Umbilical cord (tissue), 2 donors: ENCODE data around the gene ZNF710. TPM values are rescaled to one million over a fixed set of nuclear protein-coding genes. Genes with fewer than 3 reads are reported as not detected.

Experiments used
- DNase-seq: peaks from one replicate; pipeline ENCODE4 v3.0.0-alpha.2; 2015; ENCODE audit warnings: low spot score
- total RNA-seq: library from RNA; depleted of rRNA; stranded (reverse); fragments of >200 nt; gene quantifications from one replicate; pipeline ENCODE4 v1.2.3, GENCODE V29; 2014; ENCODE audit warnings: low replicate concordance; ENCODE audit not compliant: insufficient read depth

Gene ZNF710
- total RNA-seq, 1 donor from 2014 or later = 9.4 TPM

DNA sequence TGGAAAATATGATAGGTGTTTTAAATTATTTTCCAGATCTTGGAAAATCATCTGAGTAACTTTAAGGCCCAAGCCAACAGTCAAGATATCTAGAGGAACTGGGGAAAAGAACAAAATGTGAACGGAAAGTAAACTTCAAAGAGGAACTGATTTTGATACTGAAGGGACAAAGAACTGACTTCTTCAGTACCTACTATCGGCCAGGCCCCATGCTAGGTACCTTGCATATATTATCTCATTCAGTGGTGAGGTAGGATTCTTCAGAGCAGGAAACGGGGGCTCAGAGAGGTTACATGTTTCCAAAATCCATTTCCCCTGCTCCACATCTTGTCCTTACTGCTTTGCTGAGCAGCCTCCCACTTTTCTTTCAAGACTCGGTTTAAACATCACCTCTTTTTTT, 9.8 kb upstream of the ZNF710 start:
- no peak for DNase-seq

DNA sequence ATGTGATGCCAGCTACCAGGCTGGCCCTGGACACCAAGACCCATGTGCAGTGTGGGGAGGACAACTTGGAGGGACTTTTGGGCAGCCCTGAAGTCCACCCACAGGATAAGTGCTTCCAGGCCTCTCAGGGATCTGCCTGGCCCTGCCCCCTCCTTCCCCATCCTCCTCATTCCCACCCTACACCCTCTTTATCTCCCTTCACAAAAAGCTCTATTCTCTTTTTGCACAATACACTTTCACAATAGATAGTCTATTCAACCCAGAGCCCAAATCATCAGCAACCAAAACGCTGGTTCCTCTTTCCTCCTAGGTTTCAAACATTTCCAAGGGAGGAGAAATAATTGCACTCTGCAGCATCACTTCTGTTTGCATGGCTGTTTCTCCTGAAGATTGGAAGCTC, 7.8 kb upstream of the ZNF710 start:
- DNase-seq = no peak

DNA sequence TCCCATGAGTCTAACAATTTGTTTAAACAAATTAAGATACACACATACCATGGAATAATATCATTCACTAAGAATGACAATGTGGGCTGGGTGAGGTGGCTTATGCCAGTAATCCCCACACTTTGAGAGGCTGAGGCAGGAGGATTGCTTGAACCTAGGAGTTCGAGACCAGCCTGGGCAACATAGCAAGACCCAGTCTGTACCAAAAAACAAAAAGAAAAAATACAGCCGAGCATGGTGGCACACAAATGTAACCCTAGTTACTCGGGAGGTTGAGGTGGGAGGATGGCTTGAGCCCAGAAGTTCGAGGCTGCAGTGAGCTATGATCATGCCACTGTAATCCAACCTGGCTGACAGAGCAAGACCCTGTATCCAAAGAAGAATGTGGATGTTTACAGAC, 4.0 kb upstream of the ZNF710 start:
- no peak for DNase-seq

DNA sequence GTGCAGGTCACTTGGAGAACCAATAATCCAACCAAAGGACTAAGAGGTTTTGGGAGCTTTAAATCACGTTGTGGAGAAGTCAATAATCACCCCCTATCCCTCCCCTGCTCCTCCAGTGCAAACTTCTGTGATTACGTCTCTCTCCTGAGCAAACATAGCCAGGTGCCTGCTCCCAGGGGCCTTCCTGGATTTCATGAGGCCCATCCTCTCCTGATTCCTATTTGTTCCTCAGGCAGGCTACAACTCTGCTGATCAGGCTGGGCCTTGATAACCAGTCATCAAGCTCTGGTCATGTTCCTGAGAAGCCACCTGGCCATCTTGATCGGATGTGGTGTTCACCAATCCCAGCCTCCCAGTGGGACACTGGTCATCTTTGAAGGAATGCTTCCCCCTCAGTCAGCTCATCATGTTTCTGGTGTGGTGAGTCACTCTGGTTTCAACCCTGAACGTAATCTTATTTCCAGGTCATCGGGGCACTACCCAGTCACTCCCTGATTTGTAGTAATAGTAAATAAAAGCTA, 2.9 kb upstream of the ZNF710 start:
- no peak for DNase-seq

DNA sequence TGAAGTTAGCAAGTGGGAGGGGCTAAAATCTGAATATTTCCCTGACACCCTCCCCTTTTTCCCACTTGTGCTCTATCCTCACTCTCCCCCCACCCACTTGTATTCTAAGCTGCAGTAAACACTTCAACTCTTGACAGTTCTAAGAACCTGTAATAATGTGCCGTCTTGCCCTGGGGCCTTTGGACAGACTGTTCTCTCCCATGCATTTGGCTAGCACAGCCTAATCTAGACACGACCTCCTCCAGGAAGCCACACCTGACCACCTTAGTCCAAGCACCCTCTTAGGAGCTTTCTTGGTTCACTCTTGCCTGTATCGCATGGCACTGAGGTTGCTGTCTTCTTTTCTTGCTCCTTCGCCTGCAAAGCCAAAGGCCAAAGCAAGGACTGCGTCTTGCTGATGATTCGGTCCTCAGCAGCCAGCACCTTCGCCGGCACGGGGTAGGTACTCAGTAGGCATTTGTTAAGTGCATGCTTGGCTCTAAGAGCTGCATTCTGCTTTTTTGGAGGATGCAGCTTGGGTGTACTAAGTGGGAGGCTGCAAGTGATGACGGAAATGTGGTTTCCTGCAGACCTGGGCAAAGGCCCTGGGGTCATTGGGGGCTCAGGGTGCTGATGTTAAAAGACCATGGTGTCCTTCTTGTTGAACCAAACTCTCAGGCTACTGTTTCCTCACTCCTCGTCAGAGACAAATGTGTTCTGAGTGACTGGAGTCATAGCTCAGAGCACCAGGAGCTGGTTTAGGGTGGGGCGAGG, 2.0 kb upstream of the ZNF710 start:
- no peak for DNase-seq

DNA sequence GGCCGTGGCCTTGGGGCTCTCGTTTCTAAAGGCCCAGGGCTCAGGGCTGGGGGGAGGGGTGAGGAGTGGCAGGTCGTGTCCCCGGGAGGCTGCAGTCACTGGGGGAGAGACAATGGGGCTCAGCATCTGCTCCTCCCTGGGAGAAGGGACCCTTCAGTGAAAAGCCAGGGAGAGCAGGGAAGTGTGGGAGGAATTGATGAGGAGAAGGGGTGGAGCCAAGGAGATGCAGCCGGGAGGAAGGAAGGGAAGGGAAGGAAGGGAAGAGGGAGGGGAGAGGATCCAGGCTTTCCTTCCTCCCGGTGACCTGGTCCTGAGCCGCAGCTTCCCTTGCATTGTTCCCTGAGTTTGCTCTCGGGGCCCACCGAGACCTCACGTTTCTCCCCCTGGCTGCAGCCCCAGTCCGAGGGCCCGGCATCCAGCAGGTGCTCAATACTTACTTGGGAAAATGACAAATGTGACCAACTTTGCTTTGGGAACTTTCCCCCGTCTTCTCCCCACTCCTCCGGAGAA, 1.4 kb upstream of the ZNF710 start:
- peak; percentile 43 for DNase-seq

DNA sequence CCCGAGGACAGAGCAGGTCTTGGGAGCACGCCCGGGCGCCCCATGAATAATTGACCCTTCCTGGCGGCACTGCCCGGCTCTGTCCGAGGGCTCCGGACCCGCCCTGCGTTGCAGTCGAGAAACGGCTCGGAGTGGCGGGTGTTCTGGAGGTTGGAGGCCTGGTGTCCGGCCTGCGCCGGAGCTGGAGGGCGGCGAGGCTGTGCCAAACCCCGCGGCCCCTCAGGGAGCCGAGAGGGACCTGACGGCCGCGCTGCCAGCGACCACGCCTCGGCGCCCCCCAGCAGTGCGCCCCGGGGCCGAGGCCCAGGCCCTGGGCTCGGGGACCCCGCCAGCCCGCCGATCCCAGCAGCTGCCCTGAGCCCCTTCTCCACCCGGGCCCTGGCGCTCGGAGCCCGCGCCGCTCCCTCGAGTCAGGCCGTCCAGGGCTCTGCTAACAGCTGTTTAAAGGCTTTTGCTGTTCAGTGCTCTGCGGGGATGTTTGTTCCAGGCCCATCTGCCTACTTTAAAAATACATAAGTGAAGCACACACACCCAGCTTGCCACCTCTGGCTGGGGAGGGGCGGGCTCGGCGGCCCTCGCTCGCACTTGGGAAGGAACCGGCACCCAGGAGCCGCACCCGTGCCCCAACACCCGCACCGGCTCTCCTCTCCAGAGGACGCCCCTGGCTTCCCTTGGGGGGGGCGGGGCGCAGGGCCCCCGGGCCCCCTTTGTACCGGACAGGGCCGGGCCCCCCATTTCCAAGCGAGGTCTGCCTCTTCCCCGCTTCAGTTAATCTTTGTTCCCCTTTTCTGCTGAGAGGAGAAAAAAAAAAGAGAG, 730 bp upstream of the ZNF710 start:
- peak; percentile 41 for DNase-seq

DNA sequence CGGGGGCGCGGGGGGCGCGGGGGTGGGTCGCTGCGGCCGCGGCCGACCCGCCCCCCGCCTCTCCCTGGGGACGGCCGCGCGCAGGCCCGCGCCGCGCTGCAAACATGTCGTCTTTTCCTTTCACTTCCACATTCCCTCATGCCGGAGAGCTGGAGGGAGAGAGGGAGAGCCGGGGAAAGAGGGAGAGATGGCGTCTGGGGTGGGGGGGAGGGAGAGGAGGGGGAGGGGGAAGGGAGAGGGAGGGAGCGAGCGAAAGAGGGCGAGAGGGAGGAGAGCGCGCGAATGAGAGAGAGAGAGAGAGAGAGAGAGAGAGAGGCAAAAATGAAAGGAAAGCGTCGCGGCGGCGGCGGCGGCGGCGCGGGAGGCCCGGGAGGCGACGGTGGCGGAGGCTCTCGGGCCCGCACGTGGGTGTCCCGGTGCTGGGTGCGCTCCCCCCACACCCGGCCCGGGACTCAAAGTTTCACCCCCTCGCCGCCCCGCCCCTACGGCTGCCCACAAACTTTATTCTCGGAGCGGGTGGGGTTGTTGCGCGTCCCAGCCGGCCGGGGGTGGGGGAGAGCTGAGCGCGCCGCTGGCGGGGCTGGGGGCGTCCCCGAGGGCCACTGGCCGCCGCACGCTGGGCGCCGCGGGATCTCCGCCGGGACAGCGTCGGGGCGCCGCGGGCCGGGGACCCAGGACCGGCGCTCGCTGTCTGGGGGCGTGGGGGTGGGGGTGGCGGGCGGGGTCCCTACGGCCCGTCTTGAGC, 731 bp downstream of the ZNF710 start:
- DNase-seq = peak; percentile 64

DNA sequence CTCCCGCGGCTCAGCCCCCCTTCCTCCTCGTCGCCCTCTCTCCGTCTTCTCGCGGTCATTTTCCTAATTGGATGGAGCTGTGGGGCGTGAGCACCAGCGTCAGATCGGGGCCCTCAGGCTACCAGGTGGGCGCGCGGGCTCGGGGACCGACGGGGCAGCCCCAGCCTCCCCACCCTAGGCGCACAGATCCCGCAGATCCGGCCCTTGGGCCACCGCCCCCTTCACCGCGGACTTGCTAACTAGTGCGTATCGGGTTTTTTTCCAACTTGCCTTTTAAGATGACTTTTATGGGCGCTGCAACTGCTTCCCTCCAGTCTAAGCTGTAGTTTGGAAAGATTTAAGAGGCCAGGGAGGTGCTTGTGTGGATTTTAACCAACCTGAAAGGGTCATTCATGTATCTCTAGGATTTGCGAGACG, 1.3 kb downstream of the ZNF710 start:
- DNase-seq = peak; percentile 54

DNA sequence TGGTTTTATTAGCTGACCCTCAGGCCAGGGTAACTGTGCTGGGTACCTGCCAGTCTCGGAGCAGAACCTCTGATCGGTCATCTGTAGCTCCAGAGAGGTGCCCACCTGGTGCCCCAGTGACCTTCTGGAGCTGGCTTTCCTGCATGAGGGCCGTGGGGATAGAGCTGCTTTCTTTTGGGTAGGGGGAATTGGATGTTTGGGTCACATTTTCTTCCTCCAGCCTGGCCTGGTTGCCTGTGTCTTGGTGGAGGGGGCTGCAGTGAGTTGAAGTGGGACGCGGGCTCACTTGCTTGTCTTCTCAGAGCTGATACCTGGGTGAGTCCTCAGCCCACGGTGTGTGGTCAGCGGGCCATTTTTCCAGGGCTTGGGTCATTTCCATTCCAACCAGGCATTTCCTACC, 2.6 kb downstream of the ZNF710 start:
- no peak for DNase-seq

DNA sequence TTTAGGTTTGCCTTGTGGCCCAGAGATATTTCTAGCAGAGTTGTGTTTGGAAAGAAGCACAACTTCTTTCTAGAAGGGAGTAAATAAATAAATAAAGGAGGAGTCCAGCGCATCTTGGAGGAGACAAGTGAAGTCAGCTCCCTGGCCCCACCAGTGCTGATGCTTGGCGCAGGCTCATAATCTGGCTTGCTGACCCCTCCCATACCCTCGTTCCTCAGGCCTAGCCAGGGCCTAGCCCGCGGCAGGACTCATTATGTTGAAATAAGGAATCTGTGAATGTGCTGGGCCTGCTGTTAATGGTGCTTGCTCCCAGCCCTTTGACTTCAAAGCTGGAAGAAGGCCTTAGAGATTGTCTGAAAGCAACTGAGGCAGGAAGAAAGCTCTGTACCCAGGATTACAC, 3.1 kb downstream of the ZNF710 start:
- peak; percentile 65 for DNase-seq

DNA sequence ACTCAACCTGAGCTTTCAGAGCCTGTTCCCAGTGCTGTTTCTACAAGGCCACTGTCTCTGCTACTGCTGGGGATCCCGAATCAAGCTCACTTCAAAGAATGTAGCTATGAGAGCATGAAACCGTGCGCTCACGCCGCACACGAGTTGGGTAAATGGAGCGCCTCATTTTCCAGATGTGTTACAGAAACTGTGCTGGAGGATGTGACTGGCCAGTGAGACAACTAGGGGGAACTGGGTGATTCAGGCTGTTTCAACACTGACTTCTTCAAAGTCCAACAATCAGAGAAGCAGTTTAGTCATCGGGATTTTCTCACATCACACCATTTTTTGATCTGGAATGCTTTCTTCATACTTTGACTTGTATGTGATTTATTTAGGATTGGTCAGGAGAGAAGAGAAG, 3.5 kb downstream of the ZNF710 start:
- DNase-seq = peak; percentile 71

DNA sequence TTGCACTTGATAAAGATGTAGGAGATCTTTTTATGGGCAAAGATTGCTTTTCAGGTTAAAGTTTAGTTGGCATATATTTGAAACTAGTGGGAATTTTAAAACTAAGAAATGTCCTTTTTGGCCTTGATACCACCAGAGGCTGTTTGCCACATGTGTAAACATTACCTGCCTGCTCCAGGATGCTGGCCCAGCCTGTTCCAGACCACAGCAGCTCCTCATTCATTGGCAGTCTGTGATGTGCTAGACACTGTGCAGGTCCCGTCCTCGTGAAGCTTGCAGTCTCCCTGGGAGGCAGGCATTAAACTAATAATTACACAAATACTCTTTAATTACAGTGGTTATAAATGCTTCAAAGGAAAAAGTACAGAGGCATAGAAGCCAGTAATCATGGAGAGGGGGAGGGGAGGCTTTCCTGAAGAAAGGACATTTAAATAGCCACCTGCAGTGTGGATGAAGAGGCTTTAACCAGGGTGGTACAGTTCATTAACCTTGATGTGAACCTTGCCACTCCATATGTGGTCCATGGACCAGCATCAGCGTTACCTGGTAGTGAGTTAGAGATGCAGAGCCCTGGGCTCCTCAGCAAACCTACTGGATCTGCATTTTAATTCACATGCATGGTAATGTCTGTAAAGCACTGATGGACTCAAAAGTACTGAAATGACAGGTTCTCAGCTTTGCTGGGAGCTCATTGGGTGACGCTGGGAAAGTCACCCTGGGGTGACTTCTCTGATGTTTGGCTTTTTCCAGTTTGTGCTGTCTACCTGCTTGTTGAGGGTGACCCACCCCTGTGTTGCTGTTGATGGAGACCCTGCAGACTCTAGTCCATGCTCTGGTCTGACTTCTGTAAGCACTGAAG, 5.3 kb downstream of the ZNF710 start:
- no peak for DNase-seq

DNA sequence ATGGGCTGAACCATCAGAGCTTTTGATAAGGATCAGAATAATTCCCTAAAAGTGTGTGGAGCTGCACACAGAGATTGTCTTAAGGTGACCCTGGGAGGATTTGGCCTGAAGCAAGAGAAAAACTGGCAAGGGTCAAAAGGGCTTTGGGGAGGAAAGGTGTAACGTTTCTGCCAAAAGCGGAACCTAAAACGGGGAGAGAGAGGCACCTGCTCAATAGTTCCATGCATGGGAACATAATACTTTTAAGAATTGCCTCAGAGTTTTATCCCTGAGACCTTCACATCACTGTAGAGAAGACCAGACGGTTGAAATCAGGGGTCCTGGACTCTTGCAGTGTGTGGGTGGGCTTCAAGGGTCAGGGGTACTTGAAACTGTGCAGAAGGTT, 5.9 kb downstream of the ZNF710 start:
- DNase-seq = no peak

DNA sequence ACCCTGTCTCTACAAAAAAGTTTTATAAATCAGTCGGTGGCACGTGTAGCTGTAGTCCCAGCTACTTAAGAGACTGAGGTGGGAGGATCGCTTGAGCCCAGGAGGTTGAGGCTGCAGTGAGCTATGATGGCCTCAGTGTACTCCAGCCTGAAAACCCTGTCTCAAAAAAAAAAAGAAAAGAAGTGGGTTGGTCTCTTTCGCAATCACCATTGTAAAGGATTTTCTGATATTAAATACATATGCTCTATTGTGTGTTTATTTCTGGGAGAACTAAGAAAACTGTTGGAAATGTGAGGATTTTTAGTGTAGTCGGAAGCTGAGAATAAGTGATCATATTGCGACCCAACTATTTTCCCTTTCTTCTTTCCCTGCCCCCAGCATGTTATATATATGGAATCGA, 7.5 kb downstream of the ZNF710 start:
- no peak for DNase-seq

DNA sequence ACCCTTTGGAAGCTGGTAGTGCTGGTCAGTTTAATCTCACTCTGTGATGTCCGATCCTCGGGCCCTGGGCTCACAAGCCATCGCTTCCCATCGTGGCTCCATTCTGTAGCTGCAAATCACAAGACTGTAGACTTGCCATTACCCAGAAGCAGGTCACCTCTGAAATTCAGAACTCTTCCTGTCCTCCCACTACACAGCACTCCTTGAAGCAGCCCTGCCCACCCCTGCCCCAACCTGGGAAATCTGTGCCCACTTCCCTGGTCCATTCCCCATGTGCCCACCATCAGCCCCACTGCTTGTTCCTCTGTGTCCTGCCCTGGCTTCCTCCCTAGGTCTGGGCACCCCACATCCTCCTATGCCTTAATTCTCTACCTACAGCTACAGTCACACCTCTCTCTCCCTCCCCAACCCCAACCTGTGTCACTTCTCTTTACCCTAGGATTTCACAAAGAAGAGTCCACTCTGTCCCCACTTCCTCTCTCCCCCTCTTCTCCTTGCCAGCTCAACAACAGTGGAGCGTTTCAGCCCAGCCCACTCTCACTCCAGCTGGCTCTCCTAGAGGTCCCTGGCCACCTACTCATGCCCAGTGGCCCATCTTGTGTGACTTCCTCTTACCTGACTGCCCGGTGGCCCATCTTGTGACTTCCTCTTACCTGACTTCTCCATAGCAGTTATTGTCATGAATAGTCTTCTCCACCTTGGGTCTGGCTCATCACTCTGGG, 8.3 kb downstream of the ZNF710 start:
- DNase-seq = no peak

DNA sequence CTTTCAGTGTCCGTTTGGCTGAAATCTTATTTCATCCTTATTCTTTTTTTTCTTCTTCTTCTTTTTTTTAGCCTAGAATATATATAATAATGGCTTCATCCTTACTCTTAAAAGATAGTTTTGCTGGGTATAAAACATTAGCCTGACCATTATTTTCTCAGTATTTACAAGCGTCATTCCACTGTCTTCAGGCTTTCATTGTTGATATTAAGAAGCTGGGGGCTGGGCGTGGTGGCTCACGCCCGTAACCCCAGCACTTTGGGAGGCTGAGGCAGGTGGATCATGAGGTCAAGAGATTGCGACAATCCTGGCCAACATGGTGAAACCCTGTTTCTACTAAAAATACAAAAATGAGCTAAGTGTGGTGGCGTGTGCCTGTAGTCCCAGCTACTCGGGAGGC, 10.6 kb downstream of the ZNF710 start:
- no peak for DNase-seq

DNA sequence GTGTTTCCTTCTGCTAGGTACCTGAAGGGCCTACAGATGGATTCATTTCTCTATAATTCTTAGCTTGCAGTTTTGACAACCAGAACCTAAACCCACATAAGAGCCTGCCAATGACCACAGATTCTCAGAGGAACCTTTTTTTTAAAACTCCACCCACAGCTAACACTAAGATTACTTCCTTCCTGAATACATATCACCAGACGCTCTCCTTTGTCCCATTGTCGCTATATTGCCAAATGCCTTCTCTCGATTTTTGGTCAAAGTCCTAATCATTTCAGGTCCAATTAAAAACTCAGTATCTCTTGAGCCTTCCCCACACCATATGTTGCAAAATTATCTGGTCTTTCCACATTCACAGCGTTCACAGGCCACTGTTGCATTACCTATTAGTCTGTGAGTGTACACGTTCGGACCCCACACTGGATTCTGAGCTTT, 12.4 kb downstream of the ZNF710 start:
- no peak for DNase-seq

DNA sequence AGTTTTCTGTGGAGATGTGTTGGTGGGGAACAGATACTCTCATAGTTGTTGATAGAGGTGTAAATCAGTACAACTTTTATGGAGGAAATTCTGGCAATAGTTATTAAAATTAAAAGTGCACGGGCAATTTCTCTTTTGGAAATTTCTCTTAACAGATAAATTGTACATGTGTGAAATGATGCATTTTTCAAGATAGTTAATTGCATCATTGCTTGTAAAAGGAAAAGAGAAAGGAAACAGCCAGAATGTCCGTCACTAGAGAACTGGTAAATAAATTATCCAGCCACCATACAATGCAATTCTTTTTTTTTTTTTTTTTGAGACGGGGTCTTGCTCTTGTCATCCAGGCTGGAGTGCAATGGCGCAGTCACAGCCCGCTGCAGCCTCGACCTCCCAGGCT, 14.2 kb downstream of the ZNF710 start:
- DNase-seq = no peak

DNA sequence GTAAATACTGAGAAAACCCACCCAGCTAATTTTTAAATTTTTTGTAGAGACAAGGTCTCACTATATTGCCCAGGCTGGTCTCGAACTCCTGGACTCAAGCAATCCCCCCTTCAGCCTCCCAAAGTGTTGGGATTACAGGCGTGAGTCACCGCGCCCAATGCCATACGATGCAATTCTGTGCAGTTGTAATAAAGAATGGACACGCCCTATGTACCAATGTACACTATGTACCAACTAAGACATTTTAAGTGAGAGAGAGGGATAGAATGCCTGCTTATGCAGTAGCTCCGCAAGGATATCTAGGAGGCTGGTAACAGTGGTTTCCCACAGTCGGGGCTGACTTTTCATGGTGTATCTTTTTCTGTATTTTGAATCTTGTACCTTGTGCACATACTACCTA, 14.6 kb downstream of the ZNF710 start:
- DNase-seq = no peak
